DOHH2 (cell line): ENCODE data around the gene TLK1.

Experiments
- CTCF ChIP-seq: fragments of 200-600 bp; sonication (generic); IDR thresholded peaks from one replicate; pipeline ENCODE4 v1.5.1; 2014; ENCODE audit warnings: antibody characterized with exemption, mild to moderate bottlenecking, low read depth, low read length; ENCODE audit not compliant: poor library complexity, severe bottlenecking
- EZH2phosphoT487 ChIP-seq: fragments of 200-600 bp; sonication (generic); IDR thresholded peaks from 2 replicates; pipeline ENCODE4 v1.6.1; 2017; ENCODE audit warnings: borderline replicate concordance, mild to moderate bottlenecking, antibody characterized with exemption, low read length, moderate library complexity, mixed read lengths

GRCh38 chr2:171004363-171004762 is 156.3 kb downstream of the TLK1 start:
- no peak for TF ChIP-seq CTCF
- TF ChIP-seq EZH2phosphoT487 = no peak
